Neural crest cell (in vitro differentiated cells): ENCODE measurements around the gene STXBP2. TPM values are rescaled to one million over a fixed set of nuclear protein-coding genes. Genes with fewer than 3 reads are reported as not detected.
A peak's percentile ranks its signal among the peaks of the same experiment; 100 is the strongest.

ENCODE experiments used
- DNase-seq: peaks from one replicate; pipeline ENCODE4 v3.0.0; 2021; ENCODE audit warnings: low read depth, mixed read lengths, low spot score
- H3K27ac Mint-ChIP-seq: one replicate; pipeline ENCODE4 v1.8.0; 2021; ENCODE audit warnings: mild to moderate bottlenecking, mixed read lengths; ENCODE audit not compliant: unreplicated experiment
- H3K27me3 Mint-ChIP-seq: 2 replicates; pipeline ENCODE4 v1.8.0; 2021; ENCODE audit warnings: low read depth, mild to moderate bottlenecking, mixed read lengths
- H3K36me3 Mint-ChIP-seq: 2 replicates; pipeline ENCODE4 v1.8.0; 2021; ENCODE audit warnings: low read depth, mild to moderate bottlenecking, mixed read lengths
- H3K4me1 Mint-ChIP-seq: 2 replicates; pipeline ENCODE4 v1.8.0; 2021; ENCODE audit warnings: mixed read lengths
- H3K4me3 Mint-ChIP-seq: one replicate; pipeline ENCODE4 v1.8.0; 2021; ENCODE audit warnings: mild to moderate bottlenecking, mixed read lengths
- H3K9me3 Mint-ChIP-seq: 2 replicates; pipeline ENCODE4 v1.8.0; 2021; ENCODE audit warnings: mixed read lengths
- long read RNA-seq: library from polyadenylated mRNA; unstranded; transcript quantifications from one replicate; pipeline ENCODE4 v2.0.0, GENCODE V29; 2020
- total RNA-seq: library from RNA; stranded (reverse); gene quantifications from 2 replicates; pipeline ENCODE4 v1.2.1, GENCODE V29; 2021
- TF ChIP-seq, protein P1 (sequence below): fragments of 200-600 bp; sonication (generic); conservative IDR thresholded peaks from 2 replicates; pipeline ENCODE4 v1.5.0; 2021; ENCODE audit warnings: antibody characterized with exemption, mild to moderate bottlenecking

The STXBP2 gene
- 4.6 and 5.2 TPM in 2 replicates for total RNA-seq
- long read RNA-seq = 0 reads

DNA sequence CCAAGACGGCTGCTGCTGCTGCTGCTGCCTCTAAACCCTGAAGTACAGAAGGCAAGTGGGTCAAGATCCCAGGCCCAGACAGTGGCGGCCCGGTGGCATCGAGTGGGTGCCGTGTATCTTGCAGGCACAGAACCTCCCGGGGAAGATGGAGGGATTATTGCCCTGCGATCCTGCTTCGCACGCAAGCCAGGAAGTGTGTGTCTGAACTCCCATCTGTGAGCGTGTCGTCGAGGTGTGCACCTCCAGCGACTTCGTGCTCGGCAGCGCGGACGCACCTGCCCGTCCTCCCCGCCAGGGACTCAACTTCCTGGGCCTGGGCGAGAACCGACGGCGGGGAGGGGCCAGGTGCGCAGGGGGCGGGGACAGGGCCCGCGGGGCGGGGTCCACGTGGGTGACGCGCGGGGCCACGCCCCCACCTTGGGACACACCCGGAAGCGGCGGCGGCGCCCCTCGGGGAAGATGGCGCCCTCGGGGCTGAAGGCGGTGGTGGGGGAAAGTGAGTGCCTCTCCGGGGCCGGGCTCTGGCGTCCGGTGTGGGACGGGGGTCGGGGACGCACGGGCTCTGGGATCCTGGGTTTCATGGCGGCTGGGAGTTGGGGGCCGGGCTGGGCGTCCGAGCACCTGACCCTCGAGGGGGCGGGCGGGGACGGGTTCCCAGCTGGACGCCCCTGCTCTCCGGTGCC is at the start of gene STXBP2:
Gene STXBP2, plus strand, starts transcription at position 420 of the 683 bp plus-strand sequence. Its CDS starts 40 bp downstream, at position 460.
- Mint-ChIP-seq H3K9me3 (peaks cover 7% of the 10 kb centered on the region), H3K4me1 (no peaks in the 10 kb centered on the region), H3K36me3 (no peaks in the 10 kb centered on the region), H3K27ac (peak within 1 kb of the TSS; percentile 75), H3K27me3 (peaks cover 66% of the 10 kb centered on the region), H3K4me3 (peak within 1 kb of the TSS; percentile 76)
- no peak for DNase-seq
- TF ChIP-seq, protein P1, sequence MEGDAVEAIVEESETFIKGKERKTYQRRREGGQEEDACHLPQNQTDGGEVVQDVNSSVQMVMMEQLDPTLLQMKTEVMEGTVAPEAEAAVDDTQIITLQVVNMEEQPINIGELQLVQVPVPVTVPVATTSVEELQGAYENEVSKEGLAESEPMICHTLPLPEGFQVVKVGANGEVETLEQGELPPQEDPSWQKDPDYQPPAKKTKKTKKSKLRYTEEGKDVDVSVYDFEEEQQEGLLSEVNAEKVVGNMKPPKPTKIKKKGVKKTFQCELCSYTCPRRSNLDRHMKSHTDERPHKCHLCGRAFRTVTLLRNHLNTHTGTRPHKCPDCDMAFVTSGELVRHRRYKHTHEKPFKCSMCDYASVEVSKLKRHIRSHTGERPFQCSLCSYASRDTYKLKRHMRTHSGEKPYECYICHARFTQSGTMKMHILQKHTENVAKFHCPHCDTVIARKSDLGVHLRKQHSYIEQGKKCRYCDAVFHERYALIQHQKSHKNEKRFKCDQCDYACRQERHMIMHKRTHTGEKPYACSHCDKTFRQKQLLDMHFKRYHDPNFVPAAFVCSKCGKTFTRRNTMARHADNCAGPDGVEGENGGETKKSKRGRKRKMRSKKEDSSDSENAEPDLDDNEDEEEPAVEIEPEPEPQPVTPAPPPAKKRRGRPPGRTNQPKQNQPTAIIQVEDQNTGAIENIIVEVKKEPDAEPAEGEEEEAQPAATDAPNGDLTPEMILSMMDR = peak; percentile 26

DNA sequence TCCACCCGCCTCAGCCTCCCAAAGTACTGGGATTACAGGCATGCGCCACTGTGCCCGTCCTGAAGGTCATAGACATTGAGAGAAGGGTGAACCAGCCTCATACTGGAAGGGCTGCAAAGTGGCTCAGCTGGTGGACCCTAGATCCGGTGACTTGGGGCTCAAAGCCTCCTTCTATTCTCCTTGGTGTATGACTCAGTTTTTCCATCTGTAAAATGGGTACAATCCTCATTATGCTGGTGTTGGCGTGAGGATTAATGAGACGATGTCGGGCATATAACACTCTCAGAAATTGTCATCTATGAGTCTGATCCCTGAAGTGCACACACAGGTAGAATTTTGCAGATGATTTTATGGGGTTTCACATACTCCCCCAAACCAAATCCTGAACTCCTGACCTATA is 47.1 kb upstream of the STXBP2 start:
- H3K36me3 Mint-ChIP-seq = no peaks in the 10 kb centered on the region

DNA sequence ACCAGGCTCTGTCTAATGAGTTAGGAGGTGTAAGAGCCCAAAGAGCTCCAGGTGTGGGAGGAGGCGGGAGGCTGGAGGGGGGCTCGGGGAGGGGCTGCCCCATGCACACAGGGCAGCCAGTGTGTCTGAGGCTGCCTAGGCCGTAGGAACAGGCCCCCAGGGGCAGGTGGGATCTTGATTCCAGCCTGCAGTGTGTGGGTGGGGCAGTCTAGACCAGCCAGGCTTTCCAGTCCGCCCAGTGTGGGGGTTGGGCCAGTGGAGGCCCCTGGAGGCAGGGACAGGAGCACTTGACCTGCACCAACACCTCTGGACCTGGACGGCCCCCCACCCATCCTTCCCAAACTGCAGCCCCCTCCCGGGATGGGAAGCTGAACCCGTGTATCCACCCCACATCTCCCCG is 46.7 kb upstream of the STXBP2 start:
- H3K4me3 Mint-ChIP-seq = no peak overlapping the region
- H3K27ac Mint-ChIP-seq = no peak overlapping the region
- H3K4me1 Mint-ChIP-seq = peaks cover 3% of the 10 kb centered on the region
- TF ChIP-seq, protein P1 = no peak
- DNase-seq = no peak
- H3K36me3 Mint-ChIP-seq = no peaks in the 10 kb centered on the region
- H3K27me3 Mint-ChIP-seq = peaks cover 51% of the 10 kb centered on the region
- no peaks in the 10 kb centered on the region for H3K9me3 Mint-ChIP-seq

More for the DNA sequence above, 47.1 kb upstream of the STXBP2 start:
- no peak overlapping the region for H3K27ac Mint-ChIP-seq
- TF ChIP-seq, protein P1 = no peak
- no peak for DNase-seq
- H3K9me3 Mint-ChIP-seq = no peaks in the 10 kb centered on the region
- H3K4me3 Mint-ChIP-seq = no peak overlapping the region
- peaks cover 51% of the 10 kb centered on the region for H3K27me3 Mint-ChIP-seq
- no peaks in the 10 kb centered on the region for H3K4me1 Mint-ChIP-seq

DNA sequence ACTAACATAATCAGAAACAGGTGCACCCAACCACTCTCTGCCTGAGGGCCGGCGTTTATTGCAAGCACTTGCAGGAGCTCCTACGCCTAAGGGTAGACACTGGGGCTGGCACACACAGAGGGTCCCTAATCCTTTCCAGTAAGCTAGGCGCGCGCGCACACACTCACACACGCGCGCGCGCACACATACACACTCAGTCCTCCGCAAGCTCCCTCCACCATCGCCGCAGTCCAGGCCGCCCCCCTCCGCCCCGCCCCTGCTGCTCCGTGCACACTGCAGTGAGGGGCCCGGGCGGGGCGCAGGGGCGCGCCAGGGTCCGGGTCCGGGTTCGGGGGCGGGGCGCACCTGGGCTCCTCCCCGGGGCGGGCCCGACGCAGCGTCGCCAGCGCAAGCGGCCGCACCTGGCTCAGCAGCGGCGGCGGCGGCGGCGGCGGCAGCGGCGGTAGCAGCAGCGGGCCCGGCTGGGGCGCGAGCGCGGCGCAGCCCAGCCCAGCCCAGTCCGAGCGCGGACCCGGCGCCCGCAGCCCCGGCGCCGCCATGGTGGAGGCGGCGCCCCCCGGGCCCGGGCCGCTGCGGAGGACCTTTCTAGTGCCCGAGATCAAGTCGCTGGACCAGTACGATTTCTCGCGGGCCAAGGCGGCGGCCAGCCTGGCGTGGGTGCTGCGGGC is 41.3 kb upstream of the STXBP2 start, which contains the start of gene CAMSAP3:
Gene CAMSAP3, plus strand, starts transcription at position 398 of the 668 bp plus-strand sequence. Its CDS starts 140 bp downstream, at position 538.
- Mint-ChIP-seq H3K4me3 (peak within 1 kb of the TSS; percentile 85), H3K9me3 (no peaks in the 10 kb centered on the region), H3K27me3 (peaks cover 61% of the 10 kb centered on the region), H3K27ac (no peak within 1 kb of the TSS), H3K36me3 (no peaks in the 10 kb centered on the region), H3K4me1 (peaks cover 9% of the 10 kb centered on the region)
- TF ChIP-seq, protein P1 = no peak
- DNase-seq = peak; percentile 38

DNA sequence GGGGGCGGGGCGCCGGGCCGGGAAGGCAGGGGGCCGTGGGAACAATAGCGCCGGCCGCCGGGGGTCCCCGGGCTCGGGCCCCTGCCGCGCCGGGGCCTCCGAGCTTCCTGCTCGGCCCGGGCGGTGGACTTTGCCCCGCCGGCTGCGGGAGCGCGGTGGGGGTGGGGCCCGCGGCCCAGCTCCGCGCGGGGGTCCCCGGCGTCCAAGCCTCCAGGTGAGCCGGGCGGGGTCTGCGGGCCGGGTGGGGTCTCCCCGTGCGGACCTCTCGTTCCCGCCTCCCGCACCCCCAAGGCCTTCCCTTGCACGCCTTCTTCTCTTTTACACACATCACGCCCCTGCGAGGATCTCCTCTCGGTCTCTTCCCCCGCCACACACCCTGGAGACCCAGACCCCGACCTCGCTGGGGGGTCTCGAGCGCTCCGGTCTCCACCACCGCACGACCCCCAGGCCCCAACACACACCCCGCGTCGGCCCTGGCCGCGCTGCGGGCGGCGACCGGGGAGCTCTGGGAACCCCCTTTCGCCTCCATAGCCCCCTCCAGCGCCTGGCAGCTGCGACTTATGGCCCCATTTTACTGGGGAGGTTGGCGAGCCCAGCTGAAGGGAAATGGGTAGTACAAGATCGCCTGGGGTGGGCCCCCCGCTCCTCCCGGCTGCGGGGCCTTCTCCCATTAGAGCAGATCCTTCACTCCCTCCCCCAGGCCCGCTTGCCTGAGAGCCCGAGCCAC is 40.5 kb upstream of the STXBP2 start:
- H3K9me3 Mint-ChIP-seq = no peaks in the 10 kb centered on the region
- peaks cover 9% of the 10 kb centered on the region for H3K4me1 Mint-ChIP-seq
- H3K27me3 Mint-ChIP-seq = peaks cover 58% of the 10 kb centered on the region
- TF ChIP-seq, protein P1 = no peak
- H3K4me3 Mint-ChIP-seq = peak overlapping the region; percentile 82
- no peak for DNase-seq
- no peak overlapping the region for H3K27ac Mint-ChIP-seq
- no peaks in the 10 kb centered on the region for H3K36me3 Mint-ChIP-seq
